Measurements from ENCODE around the gene DPY30. TPM values are rescaled to one million over a fixed set of nuclear protein-coding genes. Genes with fewer than 3 reads are reported as not detected.

The DPY30 gene
- total and polyA plus RNA-seq, 12 donors: 35.1 to 57.8 (median 43.6) TPM

DNA sequence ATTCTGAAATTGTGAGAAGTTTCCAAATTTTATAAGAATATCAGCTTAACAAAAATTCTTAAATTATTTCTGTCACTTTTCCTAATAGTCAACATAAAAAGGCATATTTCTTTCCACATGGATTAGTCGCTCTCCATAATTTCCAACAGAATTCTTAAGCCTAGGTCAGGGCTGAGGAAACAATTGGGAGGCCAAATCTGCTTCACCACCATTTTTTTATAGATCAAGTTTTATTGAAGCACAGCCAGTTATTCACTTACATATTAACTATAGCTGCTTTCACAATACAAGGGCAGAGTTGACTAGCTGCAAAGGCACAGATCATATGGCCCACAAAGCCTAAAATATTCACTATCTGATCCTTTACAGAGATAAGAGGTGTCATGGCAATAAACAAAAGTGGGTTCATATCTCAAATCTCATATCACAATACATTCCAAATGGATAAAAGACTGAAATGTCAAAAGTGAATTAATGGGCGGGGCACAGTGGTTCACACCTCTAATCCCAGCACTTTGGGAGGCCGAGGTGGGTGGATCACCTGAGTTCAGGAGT lies 47.5 kb downstream of the DPY30 start:
- H3K4me3 ChIP-seq: no peak overlapping the region
- TF ChIP-seq CTCF (IDR thresholded peaks at IDR 0.05): no peak

GRCh38 chr2:31989946-31990345 lies 49.7 kb downstream of the DPY30 start:
- Histone ChIP-seq H3K27ac (no peak overlapping the region), H3K27me3 (no peaks in the 10 kb centered on the region), H3K9me3 (no peaks in the 10 kb centered on the region), H3K4me3 (no peak overlapping the region), H3K4me1 (peaks cover 0 to 35% (median 18%) of the 10 kb centered on the region in 9 donors), H3K36me3 (no peaks in the 10 kb centered on the region)
- ATAC-seq: no peak
- WGBS, 2 donors: 93 to 96% methylated on average over 4 of the region's 4 CpGs
- no peak for TF ChIP-seq CTCF (IDR thresholded peaks at IDR 0.05)
- intact Hi-C loops (cut with DNase I): no loop called here
- no peak for DNase-seq

More for the DNA sequence above, 47.5 kb downstream of the DPY30 start:
- ATAC-seq (no peak), DNase-seq (no peak)
- no peaks in the 10 kb centered on the region for H3K27me3 ChIP-seq
- no peak overlapping the region for H3K27ac ChIP-seq
- intact Hi-C loops (cut with DNase I): no loop called here
- H3K4me1 ChIP-seq: peaks cover 0 to 23% (median 15%) of the 10 kb centered on the region in 9 donors
- 93 to 98% methylated on average over 3 of the region's 3 CpGs for WGBS, 2 donors
- H3K36me3 ChIP-seq: no peaks in the 10 kb centered on the region
- H3K9me3 ChIP-seq: no peaks in the 10 kb centered on the region

- Histone ChIP-seq H3K36me3 (no peaks in the 10 kb centered on the region), H3K27ac (peak overlapping the region in 6 of 10 donors; percentile 22 to 80 (median 62)), H3K27me3 (no peaks in the 10 kb centered on the region), H3K9me3 (no peaks in the 10 kb centered on the region), H3K4me3 (no peak overlapping the region), H3K4me1 (peaks cover 0 to 35% (median 18%) of the 10 kb centered on the region in 9 donors)
- DNase-seq (no peak), ATAC-seq (peak; percentile 49 to 93 (median 82))
- WGBS, 2 donors: 87 to 94% methylated on average over 2 of the region's 2 CpGs
- no peak for TF ChIP-seq CTCF (IDR thresholded peaks at IDR 0.05)
- intact Hi-C loops (cut with DNase I): no loop called here
These were observed 52.0 kb downstream of the DPY30 start for GRCh38 chr2:31987454-31988220.

DNA sequence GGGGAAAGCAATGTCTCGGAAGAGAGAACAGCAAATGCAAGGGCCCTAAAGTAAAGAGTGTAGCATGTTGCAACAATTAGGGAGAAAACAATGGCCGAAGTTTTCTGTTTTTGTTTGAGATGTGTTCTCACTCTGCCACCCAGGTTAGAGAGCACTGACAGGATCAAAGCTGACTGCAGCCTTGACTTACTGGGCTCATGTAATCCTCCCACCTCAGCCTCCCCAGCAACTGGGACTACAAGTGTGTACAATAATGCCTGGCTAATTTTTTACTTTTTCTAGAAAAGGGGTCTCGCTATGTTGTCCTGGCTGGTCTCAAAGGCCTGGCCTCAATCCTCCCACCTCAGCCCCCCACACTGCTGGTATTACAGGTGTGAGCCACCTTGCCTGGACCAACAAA lies 52.7 kb downstream of the DPY30 start:
- Histone ChIP-seq H3K4me1 (peaks cover 0 to 30% (median 18%) of the 10 kb centered on the region in 9 donors), H3K4me3 (no peak overlapping the region), H3K36me3 (no peaks in the 10 kb centered on the region), H3K27ac (peak overlapping the region in 6 of 10 donors; percentile 10 to 80 (median 62)), H3K27me3 (no peaks in the 10 kb centered on the region), H3K9me3 (no peaks in the 10 kb centered on the region)
- WGBS, 2 donors: 89 to 91% methylated on average over 3 of the region's 3 CpGs
- intact Hi-C loops (cut with DNase I): no loop called here
- TF ChIP-seq CTCF (IDR thresholded peaks at IDR 0.05): no peak
- DNase-seq (no peak), ATAC-seq (peak in 5 of 8 donors; percentile 6 to 42 (median 29))

All from heart right ventricle (tissue), 16 donors.